MG63 (cell line): ENCODE measurements around the gene TNFAIP8L1. TPM values are rescaled to one million over a fixed set of nuclear protein-coding genes. Genes with fewer than 3 reads are reported as not detected.

Experiments used
- DNase-seq: peaks from one replicate; pipeline ENCODE4 v3.0.0-alpha.2; 2020
- H3K27me3 ChIP-seq: fragments of 250-450 bp; sonication (Bioruptor Pico); 2 replicates; pipeline ENCODE4 v1.5.1; 2020; ENCODE audit warnings: mild to moderate bottlenecking, moderate library complexity
- H3K36me3 ChIP-seq: fragments of 250-450 bp; sonication (Bioruptor Pico); 2 replicates; pipeline ENCODE4 v1.5.1; 2020; ENCODE audit warnings: mild to moderate bottlenecking, moderate library complexity
- H3K4me3 ChIP-seq: fragments of 250-450 bp; sonication (Bioruptor Pico); 2 replicates; pipeline ENCODE4 v1.5.1; 2020; ENCODE audit warnings: mild to moderate bottlenecking, moderate library complexity
- H3K9me3 ChIP-seq: fragments of 250-450 bp; sonication (Bioruptor Pico); 2 replicates; pipeline ENCODE4 v1.5.1; 2020; ENCODE audit warnings: mild to moderate bottlenecking, moderate library complexity
- total RNA-seq: library from RNA; depleted of rRNA; stranded (reverse); fragments of >200 nt; shearing (Covaris generic); gene quantifications from 2 replicates; pipeline ENCODE4 v1.2.3, GENCODE V29; 2014; ENCODE audit warnings: low replicate concordance

The TNFAIP8L1 gene
- total RNA-seq, 1 experiment from 2014 or later: 1.5 TPM

DNA sequence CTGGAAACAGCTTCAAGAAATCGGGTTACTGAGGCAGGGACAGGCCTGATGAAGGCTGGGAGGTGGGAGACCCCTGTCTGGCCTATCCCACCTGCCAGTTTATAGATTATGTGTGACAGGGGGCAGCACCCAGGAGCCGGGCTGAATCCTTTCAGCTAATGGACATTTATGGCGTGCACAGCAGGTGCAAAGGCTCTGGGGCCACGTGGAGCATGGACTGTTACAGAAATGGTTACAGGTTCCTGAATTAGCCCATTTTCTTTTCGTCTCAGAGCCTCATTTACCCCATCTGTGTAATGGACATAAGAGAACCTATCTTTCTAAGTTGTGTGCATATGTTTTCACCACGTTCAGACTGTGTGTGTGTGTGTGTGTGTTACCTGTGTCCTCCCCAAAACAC lies 34.4 kb upstream of the TNFAIP8L1 start:
- Histone ChIP-seq H3K4me3 (no peak overlapping the region), H3K36me3 (no peaks in the 10 kb centered on the region)
- no peak for DNase-seq

DNA sequence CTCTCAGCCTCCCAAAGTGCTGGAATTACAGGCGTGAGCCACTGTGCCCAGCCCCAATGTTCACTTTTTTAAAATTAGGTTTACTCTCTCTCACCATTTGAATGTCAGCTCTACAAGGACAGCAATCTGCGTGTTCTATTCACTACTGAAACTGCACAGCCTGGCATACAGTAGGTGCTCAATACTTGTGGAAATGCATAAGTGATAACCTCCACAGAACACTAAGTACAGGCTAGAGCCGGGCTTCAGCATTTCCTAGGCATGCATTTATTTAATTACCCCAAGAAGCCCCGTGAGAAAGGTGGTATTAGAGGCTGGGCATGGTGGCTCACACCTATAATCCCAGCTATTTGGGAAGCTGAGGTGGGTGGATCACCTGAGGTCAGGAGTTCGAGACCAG lies 33.1 kb upstream of the TNFAIP8L1 start:
- H3K27me3 ChIP-seq: no peaks in the 10 kb centered on the region
- H3K4me3 ChIP-seq: no peak overlapping the region
- H3K9me3 ChIP-seq: no peaks in the 10 kb centered on the region
- H3K36me3 ChIP-seq: no peaks in the 10 kb centered on the region
- no peak for DNase-seq

More for the DNA sequence above, 34.4 kb upstream of the TNFAIP8L1 start:
- H3K27me3 ChIP-seq: no peaks in the 10 kb centered on the region
- H3K9me3 ChIP-seq: no peaks in the 10 kb centered on the region

DNA sequence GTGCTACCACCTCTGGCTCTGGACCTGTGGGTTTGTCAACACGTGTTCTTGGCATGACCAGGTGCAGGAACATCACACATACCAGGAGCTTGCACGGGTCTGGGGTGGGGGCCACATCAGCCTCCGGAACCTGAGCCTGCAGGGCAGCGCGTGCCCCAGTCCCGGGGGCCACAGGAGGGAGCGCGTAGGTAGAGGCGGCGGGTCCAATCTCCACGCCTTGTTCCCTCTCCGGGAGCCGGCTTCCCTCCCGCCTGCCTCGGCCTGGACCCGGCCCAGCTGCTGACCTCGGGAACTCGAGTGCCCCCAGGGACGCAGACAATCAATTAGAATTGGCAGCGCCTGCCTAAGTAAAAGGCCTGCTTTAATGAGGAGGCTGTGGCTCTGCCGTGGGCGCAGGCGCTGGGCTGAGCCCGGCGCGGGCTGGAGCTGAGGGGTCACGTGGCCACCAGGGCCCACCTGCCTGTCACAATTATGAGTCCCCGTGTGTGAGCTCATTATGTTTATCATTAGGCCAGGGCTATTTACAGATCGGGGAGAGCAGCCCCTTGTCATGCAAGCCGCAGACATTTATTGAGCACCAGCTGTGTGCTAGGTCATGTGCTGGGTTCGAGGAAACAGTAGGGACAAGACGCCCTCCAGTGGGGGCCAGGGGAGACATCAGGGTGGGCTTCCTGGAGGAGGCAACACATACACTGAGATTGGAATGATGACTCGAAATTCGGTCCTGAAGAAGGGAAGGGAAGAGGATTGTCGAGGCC lies 32.2 kb upstream of the TNFAIP8L1 start:
- Histone ChIP-seq H3K36me3 (no peaks in the 10 kb centered on the region), H3K9me3 (no peaks in the 10 kb centered on the region), H3K27me3 (no peaks in the 10 kb centered on the region), H3K4me3 (no peak overlapping the region)
- no peak for DNase-seq

DNA sequence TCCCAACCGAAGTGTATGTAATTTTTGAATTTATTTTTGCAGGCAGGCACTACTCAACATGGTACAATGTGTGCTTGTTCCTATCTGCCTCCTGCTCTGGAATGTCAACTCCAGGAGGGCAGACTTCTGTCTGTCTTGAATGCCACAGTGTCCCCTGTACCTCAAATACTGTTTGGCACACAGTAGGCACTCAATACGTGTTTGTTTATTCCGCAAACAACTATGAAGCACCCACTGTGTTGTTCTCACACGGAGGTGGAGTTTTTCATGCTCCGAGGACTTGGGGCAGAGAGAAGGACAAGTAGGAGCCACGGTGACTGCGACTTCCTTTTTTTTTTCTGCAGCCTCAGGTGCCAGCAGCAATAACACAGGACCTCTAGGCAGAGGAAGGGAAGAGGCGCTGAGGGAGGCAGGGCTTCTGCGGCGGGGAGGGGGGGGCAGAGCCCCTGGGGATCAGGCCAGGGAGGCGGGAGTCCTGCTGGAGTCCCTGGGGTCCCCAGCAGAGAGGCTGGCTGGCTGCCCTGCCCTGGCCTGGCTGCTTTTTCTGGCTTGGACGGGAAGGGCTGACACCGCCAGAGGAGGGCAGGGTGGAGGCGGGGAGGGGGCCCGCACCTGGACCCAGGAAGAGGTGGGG lies 29.3 kb upstream of the TNFAIP8L1 start:
- Histone ChIP-seq H3K9me3 (no peaks in the 10 kb centered on the region), H3K27me3 (no peaks in the 10 kb centered on the region)
- DNase-seq: no peak

DNA sequence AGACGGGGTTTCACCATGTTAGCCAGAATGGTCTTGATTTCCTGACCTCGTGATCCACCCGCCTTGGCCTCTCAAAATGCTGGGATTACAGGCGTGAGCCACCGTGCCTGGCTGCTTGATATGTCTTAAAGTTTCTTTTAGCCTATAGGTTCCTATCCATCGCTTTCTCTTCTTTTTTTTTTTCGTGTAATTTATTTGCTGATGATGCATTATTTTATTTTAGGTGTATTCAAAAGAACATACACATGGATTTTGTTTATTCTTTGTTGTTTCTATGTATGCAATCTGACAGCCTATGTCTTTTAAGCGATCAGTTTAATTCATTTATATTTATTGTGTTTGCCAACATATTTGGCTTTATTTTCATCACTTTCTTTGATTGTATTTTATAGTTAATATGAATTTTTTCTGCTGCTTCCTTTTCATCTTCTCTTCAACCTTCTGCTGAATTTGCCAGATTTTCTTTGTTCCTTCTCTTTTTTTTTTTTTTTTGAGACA lies 26.0 kb upstream of the TNFAIP8L1 start:
- H3K4me3 ChIP-seq: no peak overlapping the region
- H3K9me3 ChIP-seq: no peaks in the 10 kb centered on the region
- no peaks in the 10 kb centered on the region for H3K27me3 ChIP-seq
- H3K36me3 ChIP-seq: no peaks in the 10 kb centered on the region
- no peak for DNase-seq

More for the DNA sequence above, 29.3 kb upstream of the TNFAIP8L1 start:
- Histone ChIP-seq H3K4me3 (no peak overlapping the region), H3K36me3 (no peaks in the 10 kb centered on the region)

DNA sequence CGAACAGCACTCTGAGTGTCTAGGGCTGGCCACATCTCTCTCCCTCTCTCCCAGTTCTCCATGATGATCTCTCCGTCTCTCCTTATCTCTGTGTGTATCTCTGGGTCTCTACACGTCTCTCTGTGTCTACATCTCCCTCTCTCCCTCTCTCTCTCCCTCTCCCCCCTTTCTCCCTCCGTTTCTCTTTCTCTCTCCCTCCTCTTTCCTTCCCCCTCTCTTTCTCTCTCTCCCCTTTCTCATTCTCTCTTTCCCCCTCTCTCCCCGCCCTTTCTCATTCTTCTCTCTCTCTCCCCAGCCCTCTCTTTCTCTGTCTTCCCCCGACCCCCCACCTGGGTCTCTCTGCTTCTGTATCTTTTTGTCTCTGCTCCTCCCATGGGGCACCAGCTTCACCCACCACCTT lies 21.3 kb upstream of the TNFAIP8L1 start:
- Histone ChIP-seq H3K36me3 (no peaks in the 10 kb centered on the region), H3K27me3 (peaks cover 6% of the 10 kb centered on the region; the same call in 1 of the 2 replicates), H3K4me3 (no peak overlapping the region), H3K9me3 (no peaks in the 10 kb centered on the region)
- no peak for DNase-seq

DNA sequence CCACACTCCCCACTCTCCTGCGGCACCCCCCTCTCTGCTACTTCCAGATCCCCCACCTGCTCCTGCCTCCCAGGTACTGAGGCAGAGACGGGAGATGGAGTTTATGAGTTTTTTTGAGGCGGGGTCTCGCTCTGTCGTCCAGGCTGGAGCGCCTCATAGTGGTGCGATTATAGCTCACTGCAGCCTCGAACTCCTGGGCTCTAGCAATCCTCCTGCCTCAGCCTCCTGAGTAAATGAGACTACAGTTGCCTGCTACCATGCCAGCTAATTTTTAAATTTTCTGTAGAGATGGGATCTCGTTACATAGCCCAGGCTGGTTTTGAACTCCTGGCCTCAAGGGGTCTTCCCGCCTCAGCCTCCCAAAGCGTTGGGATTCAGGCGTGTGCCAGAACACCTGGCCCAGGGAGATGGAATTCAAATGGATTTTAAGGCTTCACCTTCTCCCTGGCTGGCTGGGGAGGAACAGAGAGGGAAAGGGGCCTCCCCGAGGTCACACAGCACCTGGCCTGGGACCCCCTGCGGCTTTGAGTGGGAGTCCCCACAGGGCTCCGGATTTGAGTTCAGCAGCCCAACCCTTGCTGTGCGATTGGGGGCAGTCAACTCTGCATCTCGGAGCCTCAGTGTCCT lies 19.5 kb upstream of the TNFAIP8L1 start:
- peaks cover 6% of the 10 kb centered on the region; the same call in 1 of the 2 replicates for H3K27me3 ChIP-seq
- no peaks in the 10 kb centered on the region for H3K9me3 ChIP-seq
- no peak for DNase-seq
- no peaks in the 10 kb centered on the region for H3K36me3 ChIP-seq
- no peak overlapping the region for H3K4me3 ChIP-seq

DNA sequence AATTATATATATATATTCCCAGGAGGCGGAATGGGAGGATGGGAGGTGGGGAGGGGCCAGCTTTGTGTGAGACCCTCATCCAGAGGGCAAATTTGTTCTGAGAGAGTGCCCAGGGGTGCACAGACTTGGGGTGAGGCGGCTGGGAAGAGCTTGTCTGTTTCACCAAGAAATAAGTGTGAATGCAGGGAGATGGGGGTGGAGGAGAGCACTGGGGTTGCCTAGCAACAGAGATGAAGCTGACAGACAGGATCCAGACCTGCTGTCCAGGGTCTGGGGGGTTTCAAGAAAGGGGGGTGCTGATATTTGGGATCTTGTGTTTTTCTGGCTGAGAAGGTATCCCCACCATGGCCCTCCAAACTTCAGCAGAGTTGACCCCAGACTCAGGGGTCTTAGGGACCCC lies 18.6 kb upstream of the TNFAIP8L1 start:
- peaks cover 6% of the 10 kb centered on the region; the same call in 1 of the 2 replicates for H3K27me3 ChIP-seq
- no peak overlapping the region for H3K4me3 ChIP-seq
- no peak for DNase-seq
- no peaks in the 10 kb centered on the region for H3K36me3 ChIP-seq
- H3K9me3 ChIP-seq: no peaks in the 10 kb centered on the region

DNA sequence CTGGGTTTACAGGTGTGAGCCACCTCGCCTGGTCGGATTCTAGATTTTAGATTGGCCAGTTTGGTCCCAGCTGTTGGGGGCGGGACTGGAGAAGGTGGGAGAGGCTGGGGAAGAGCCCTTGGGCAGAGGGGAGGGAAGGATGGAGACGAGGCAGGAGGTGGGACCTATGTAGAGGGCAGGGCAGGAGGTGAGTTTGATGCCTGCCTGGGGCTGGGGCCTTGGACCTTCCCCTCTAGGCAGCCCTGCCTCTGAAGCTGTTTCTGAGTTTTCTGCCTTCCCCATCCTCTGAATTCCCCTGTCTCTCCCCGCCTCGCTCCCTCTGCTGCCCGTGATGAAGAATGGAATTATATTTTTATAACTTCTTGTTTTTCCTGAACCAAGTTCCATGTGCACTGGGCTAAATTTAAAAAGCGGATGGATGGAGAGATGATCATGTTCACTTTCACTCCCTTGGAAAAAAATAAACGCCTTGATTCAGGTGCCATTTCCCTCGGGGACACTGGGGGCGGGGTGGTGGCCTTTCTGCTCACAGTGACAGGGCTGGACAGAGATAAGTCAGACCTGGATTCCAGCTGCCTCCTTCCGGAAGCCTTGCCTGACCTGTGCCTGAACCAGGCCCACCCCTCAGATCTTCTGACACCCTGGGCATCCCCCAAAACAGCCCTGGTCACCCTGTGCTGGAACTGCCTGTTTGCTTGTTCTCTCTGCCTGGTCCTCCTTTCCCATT lies 16.5 kb upstream of the TNFAIP8L1 start:
- no peak for DNase-seq
- no peaks in the 10 kb centered on the region for H3K36me3 ChIP-seq
- H3K27me3 ChIP-seq: peaks cover 6% of the 10 kb centered on the region; the same call in 1 of the 2 replicates
- no peaks in the 10 kb centered on the region for H3K9me3 ChIP-seq
- no peak overlapping the region for H3K4me3 ChIP-seq

DNA sequence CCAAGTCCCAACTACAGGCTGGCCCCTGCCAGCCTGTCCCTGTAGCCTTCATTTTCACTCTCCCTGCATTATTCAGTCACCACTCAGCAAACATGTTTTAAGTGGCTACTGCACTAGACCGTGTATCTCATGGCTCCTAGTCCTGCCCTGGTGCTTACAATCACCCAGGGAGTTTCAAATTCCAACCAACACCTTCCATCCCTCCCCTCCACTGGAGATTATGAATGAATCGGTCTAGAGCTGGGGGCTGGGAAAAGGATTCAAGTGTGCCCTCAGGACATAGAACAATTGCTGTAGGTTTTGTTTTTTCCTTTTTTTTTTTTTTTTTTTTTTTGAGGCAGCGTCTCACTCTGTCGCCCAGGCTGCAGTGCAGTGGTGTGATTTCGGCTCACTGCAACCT lies 15.0 kb upstream of the TNFAIP8L1 start:
- Histone ChIP-seq H3K9me3 (no peaks in the 10 kb centered on the region), H3K36me3 (no peaks in the 10 kb centered on the region), H3K27me3 (peaks cover 6% of the 10 kb centered on the region; the same call in 1 of the 2 replicates), H3K4me3 (no peak overlapping the region)
- no peak for DNase-seq

DNA sequence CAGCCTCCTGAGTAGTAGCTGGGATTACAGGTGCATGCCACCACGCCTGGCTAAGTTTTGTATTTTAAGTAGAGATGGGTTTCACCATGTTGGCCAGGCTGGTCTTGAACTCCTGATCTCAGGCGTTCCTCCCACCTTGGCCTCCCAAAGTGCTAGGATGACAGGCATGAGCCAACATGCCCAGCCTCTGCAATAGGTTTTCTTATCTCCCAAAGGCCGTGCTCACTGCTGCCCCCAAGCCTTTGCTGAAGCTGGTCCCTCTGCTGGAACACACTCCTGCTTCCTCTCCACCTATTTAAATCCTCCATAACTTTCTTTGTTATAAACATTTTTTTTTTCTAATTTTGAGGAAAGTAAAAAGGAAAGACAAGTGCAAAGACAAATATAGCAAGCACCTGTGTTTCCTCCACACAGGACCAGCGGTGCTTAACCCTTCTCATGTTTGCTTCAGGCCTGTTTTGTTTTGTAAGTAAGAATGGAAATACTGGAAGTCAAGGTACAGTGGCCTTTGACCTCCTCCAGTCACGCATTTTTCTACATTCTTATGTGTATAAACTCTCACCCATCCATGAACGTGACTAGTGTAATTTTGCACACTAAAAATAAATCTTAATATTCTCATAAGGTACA lies 14.5 kb upstream of the TNFAIP8L1 start:
- Histone ChIP-seq H3K4me3 (no peak overlapping the region), H3K36me3 (no peaks in the 10 kb centered on the region), H3K9me3 (no peaks in the 10 kb centered on the region), H3K27me3 (peaks cover 2% of the 10 kb centered on the region; the same call in 1 of the 2 replicates)
- DNase-seq: no peak

DNA sequence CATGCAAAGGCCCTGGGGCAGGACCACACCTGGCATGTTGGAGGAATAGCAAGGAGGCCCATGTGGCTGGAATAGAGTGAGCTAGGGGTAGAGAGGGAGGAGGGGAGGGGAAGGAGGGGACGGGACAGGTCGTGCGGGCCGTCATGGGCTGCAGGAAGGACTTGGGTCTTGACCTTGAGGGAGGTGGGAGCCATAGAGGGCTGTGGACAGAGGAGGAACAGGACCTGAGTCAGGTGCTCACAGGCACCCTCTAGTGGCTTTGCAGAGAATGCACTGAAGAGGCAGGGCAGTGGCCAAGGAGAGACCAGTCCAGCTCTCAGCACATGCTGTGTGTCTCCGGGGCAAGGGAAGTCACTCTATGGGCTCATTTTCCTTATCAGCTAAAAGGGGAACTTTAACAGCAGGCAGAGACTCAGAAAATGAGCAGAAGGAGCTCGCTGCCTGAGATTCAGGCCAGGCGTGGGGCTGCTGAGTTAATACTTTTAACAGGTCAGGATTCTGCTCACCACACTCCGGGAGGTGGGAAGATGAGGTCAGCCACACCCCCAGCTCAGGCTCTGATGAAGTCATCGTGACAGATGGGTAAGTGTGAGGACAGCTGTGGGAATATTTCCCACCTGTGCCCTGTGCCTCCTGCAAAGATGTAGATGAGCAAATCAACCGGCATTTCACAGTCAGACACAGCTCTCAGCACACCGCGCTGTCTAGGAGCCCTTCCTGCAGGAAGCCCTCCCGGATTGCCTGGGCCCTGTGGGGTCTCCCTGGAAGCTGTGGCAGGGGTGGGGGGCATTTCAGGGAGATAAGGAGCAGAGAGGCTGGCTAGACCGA lies 6.0 kb upstream of the TNFAIP8L1 start:
- Histone ChIP-seq H3K4me3 (no peak overlapping the region), H3K36me3 (no peaks in the 10 kb centered on the region), H3K27me3 (no peaks in the 10 kb centered on the region), H3K9me3 (no peaks in the 10 kb centered on the region)
- peak; percentile 40 for DNase-seq

DNA sequence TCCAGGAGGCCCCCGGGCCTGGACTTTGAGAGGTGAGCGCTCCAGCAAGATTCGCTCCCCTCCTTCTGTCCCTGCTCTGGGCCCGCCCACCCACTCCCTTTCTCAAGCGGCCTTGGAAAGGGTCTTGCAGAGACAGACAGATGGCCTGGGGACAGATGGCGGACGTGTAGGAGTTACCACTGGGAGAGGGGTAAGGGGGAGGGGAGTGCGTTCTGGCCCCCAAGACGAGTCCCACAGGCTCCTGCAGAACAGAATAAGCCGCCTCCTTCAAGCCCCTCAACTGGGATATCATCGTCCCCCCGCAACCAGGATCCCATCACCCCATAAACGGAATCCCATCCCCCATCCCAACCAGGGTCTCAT lies 3.6 kb upstream of the TNFAIP8L1 start:
- H3K4me3 ChIP-seq: peak overlapping the region; percentile 36
- H3K9me3 ChIP-seq: no peaks in the 10 kb centered on the region
- H3K27me3 ChIP-seq: no peaks in the 10 kb centered on the region
- no peaks in the 10 kb centered on the region for H3K36me3 ChIP-seq
- no peak for DNase-seq

DNA sequence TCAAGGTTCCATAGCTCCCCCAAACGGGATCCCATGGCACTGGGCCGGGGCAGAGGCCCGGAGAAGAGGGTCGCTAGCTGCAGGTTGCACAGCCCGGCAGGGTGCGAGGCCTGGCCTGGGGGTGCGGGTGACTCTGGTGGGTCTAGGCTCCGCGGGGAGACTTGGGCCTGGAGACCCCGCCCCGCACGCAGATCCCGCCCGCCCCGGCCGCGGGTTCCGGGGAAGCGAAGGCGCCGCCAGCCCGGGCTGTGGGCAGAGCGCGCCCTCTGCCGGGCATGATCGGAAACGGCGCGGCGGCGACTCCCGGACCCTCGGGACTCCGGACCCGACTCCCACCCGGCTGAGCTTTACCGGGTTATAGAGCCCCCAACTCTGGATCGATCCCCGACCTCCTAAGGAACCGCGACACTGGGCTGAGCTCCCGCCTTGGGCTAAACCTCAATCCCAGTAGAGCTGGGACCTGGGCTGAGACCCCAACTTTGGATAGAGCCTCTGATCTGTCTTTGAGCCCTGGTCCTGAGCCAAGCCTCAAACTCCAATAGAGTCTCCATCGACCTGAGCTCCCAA lies 3.1 kb upstream of the TNFAIP8L1 start:
- DNase-seq: peak; percentile 54
- H3K9me3 ChIP-seq: no peaks in the 10 kb centered on the region
- peak overlapping the region; percentile 36 for H3K4me3 ChIP-seq
- no peaks in the 10 kb centered on the region for H3K36me3 ChIP-seq
- H3K27me3 ChIP-seq: no peaks in the 10 kb centered on the region

DNA sequence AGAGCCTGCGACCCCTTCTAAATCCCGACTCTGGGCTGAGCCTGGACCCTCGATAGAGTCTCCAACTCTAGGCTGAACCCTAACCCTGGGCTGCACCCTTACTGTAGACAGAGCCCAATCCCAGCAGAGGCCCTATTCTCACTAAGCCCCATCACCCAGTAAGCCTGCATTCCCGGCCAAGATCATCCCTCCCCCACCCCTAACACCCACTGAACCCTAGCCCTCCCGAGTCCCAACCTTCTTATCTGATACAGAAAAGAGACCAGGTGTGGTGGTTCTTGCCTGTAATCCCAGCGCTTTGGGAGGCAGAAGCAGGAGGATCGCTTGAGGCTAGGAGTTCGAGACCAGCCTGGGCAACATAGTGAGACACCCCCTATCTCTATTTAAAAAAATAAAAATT lies 2.6 kb upstream of the TNFAIP8L1 start:
- Histone ChIP-seq H3K4me3 (no peak overlapping the region), H3K9me3 (no peaks in the 10 kb centered on the region), H3K27me3 (no peaks in the 10 kb centered on the region), H3K36me3 (no peaks in the 10 kb centered on the region)
- DNase-seq: no peak
